K562 (cell line): ENCODE results near the gene SALL3. TPM values are rescaled to one million over a fixed set of nuclear protein-coding genes. Genes with fewer than 3 reads are reported as not detected.
"Not testable (repeated sequence)": the region's sequence is repeated elsewhere in the genome, so short reads cannot be mapped to it uniquely, and the experiment has no call there.

Experiments
- ATAC-seq: fragments of 200-7000 bp; cut with Tn5 transposase; 3 replicates; pipeline ENCODE4 v1.9.1; 2020; ENCODE audit warnings: moderate library complexity
- BruUV-seq: library from RNA; stranded (reverse); fragments of 400-500 nt; replicated peaks from 2 replicates; lab custom pipeline; 2021; lab: Mats Ljungman, UMichigan
- CTCF ChIA-PET: fragments of 300-600 bp; formaldehyde crosslinking; extraction: SDS; loops from one replicate; lab custom pipeline; 2021; ENCODE audit warnings: low intra/inter-chr PET ratio; lab: Yijun Ruan, JAX
- POLR2A ChIA-PET: fragments of 300-600, 350-650 bp; sonication (Branson Sonifier 250); formaldehyde crosslinking; extraction: SDS; loops from one replicate; lab custom pipeline; 2021; ENCODE audit warnings: antibody characterized with exemption, inconsistent platforms; lab: Yijun Ruan, JAX
- DNase-seq, 4 experiments: peaks; one replicate each; pipeline versions ENCODE4 v3.0.0 to v3.0.0-alpha.2; 2011 to 2018; ENCODE audit warnings: low spot score in 3 of 4, mixed read lengths in 3 of 4; ENCODE audit errors: extremely low read depth in 1 of 4
- FAIRE-seq: peaks from 2 replicates; lab custom pipeline; 2011; peaks lifted over from hg19 to GRCh38; lab: Jason Lieb, UNC
- H2AFZ ChIP-seq: 2 replicates; pipeline ENCODE4 v1.6.0; 2011; ENCODE audit warnings: low read depth, low read length, control low read depth, inconsistent platforms
- H3K27ac ChIP-seq: fragments of 200-600 bp; 3 replicates; pipeline ENCODE4 v1.8.0; 2011; ENCODE audit warnings: low read depth, mild to moderate bottlenecking, control low read depth, inconsistent platforms, low read length, moderate library complexity, mixed read lengths; ENCODE audit errors: extremely low read depth
- H3K27me3 ChIP-seq, 2 experiments: fragments of 300-600 bp in 1 of 2; 2 replicates in 1 of 2; 3 replicates in 1 of 2; pipeline versions ENCODE4 v1.6.0 to v1.8.0; 2011; ENCODE audit warnings: inconsistent platforms in 2 of 2, low read length in 2 of 2, mild to moderate bottlenecking in 1 of 2, mixed read lengths in 1 of 2, moderate library complexity in 1 of 2; ENCODE audit not compliant: control insufficient read depth in 2 of 2, insufficient read depth in 2 of 2
- H3K36me3 ChIP-seq: fragments of 300-600 bp; 3 replicates; pipeline ENCODE4 v1.8.0; 2011; ENCODE audit warnings: mild to moderate bottlenecking, low read length, inconsistent platforms; ENCODE audit not compliant: control insufficient read depth, insufficient read depth
- H3K4me1 ChIP-seq, 2 experiments: fragments of 200-600 bp in 1 of 2; replicated peaks in 1 of 2; 2 replicates in 1 of 2; 3 replicates in 1 of 2; pipeline versions ENCODE4 v1.5.1 to v1.8.0; 2011; ENCODE audit warnings: inconsistent platforms in 2 of 2, low read length in 2 of 2, mild to moderate bottlenecking in 1 of 2, mixed read lengths in 1 of 2, moderate library complexity in 1 of 2; ENCODE audit not compliant: control insufficient read depth in 2 of 2, insufficient read depth in 2 of 2
- H3K4me2 ChIP-seq: 2 replicates; pipeline ENCODE4 v1.6.1; 2011; ENCODE audit warnings: low read length, control low read depth, inconsistent platforms, mixed read lengths; ENCODE audit not compliant: insufficient read depth
- H3K4me3 ChIP-seq: fragments of 200-600 bp; sonication (generic), shearing (Covaris generic); 2 replicates; pipeline ENCODE4 v1.5.1; 2016; ENCODE audit warnings: control low read depth, inconsistent platforms
- H3K79me2 ChIP-seq: fragments of 200-600 bp; 3 replicates; pipeline ENCODE4 v1.8.0; 2011; ENCODE audit warnings: low read length, inconsistent platforms; ENCODE audit not compliant: control insufficient read depth, insufficient read depth
- H3K9ac ChIP-seq, 2 experiments: 2 replicates each; pipeline versions ENCODE4 v1.6.0 to v1.6.1; 2011; ENCODE audit warnings: low read depth in 2 of 2, low read length in 2 of 2, control low read depth in 1 of 2, inconsistent platforms in 1 of 2, mild to moderate bottlenecking in 1 of 2, mixed read lengths in 1 of 2; ENCODE audit not compliant: insufficient read depth in 1 of 2
- H3K9me1 ChIP-seq: one replicate; pipeline ENCODE4 v1.6.0; 2011; ENCODE audit warnings: inconsistent platforms, mild to moderate bottlenecking, low read length, moderate library complexity; ENCODE audit not compliant: control insufficient read depth, insufficient read depth
- H3K9me3 ChIP-seq: replicated peaks from 2 replicates; pipeline ENCODE4 v1.5.1; 2011; ENCODE audit warnings: low read depth, low read length, inconsistent platforms; ENCODE audit not compliant: control insufficient read depth, insufficient read depth
- H4K20me1 ChIP-seq: replicated peaks from 2 replicates; pipeline ENCODE4 v1.6.1; 2011; ENCODE audit warnings: low read length, inconsistent platforms, mixed read lengths; ENCODE audit not compliant: control insufficient read depth, insufficient read depth
- HMG20B ChIP-seq: fragments of 250-450 bp; sonication (Bioruptor Pico); IDR thresholded peaks from 2 replicates; pipeline ENCODE4 v1.5.0; 2021; ENCODE audit warnings: mild to moderate bottlenecking
- MEF2D ChIP-seq: conservative IDR thresholded peaks from 2 replicates; pipeline ENCODE4 v1.6.1; 2016; ENCODE audit warnings: low read depth, missing genetic modification characterization, missing compliant biosample characterization
- PHB ChIP-seq: fragments of 250-450 bp; sonication (Bioruptor Pico); IDR thresholded peaks from 2 replicates; pipeline ENCODE4 v1.5.0; 2021
- PTBP1 ChIP-seq: fragments of 200-400 bp; formaldehyde crosslinking; IDR thresholded peaks from 2 replicates; pipeline ENCODE4 v1.6.1; 2017; ENCODE audit warnings: low read depth, low read length
- PURB ChIP-seq: sonication (generic); formaldehyde crosslinking; IDR thresholded peaks from 2 replicates; pipeline ENCODE4 v1.9.0; 2021; ENCODE audit warnings: low read depth, mild to moderate bottlenecking, missing genetic modification reagents
- RAD21 ChIP-seq, 2 experiments: fragments of 250-450 bp in 1 of 2; fragments of 450-650 bp in 1 of 2; sonication (Bioruptor Pico) in 1 of 2; formaldehyde crosslinking in 1 of 2; IDR thresholded peaks in 1 of 2; conservative IDR thresholded peaks in 1 of 2; 2 replicates each; pipeline versions ENCODE4 v1.4.0 to v1.8.0; 2020 to 2022; ENCODE audit warnings: mild to moderate bottlenecking in 2 of 2, moderate library complexity in 1 of 2
- RAD51 ChIP-seq: fragments of 450-650 bp; IDR thresholded peaks from 2 replicates; pipeline ENCODE4 v1.7.1; 2016; ENCODE audit warnings: low read depth, mild to moderate bottlenecking, borderline replicate concordance
- UBTF ChIP-seq, 2 experiments: IDR thresholded peaks; 2 replicates each; pipeline ENCODE4 v1.6.1; 2012; ENCODE audit warnings: improper control_type of control experiment in 2 of 2, low read depth in 2 of 2, low read length in 2 of 2, borderline replicate concordance in 1 of 2
- ZNF174 ChIP-seq: fragments of 250-450 bp; sonication (Bioruptor Pico); IDR thresholded peaks from 2 replicates; pipeline ENCODE4 v1.4.0; 2020; ENCODE audit warnings: mild to moderate bottlenecking
- ZNF584 ChIP-seq: fragments of 200-800 bp; sonication (Bioruptor generic); IDR thresholded peaks from 2 replicates; pipeline ENCODE4 v1.6.1; 2016; ENCODE audit warnings: low read depth, mild to moderate bottlenecking, missing genetic modification characterization, missing compliant biosample characterization
- WGBS: fragments of 100-300 bp; shearing (Covaris generic); methylation state at CpG from one replicate; pipeline ENCODE4 v1.1.6; 2016; ENCODE audit warnings: low coverage, mixed read lengths; ENCODE audit not compliant: insufficient coverage; ENCODE audit errors: missing lambda C conversion rate; 5-methylcytosine and 5-hydroxymethylcytosine counted together
- in situ Hi-C: fragments of 300-500 bp; cut with MboI; formaldehyde crosslinking; loops from 4 replicates; pipeline ENCODE4 v1.15.0; 2018; ENCODE audit warnings: inconsistent platforms, mixed read lengths
- intact Hi-C: fragments of 100-400 bp; cut with micrococcal nuclease; formaldehyde crosslinking; loops from 2 replicates; pipeline ENCODE4 v1.14.2; 2022
- polyA plus RNA-seq, 8 experiments: library from polyadenylated mRNA; depleted of rRNA in 4 of 8; stranded (reverse) in 5 of 8; unstranded in 3 of 8; fragments of >200 nt; fragmentation: Nextera tagmentation in 2 of 8; fragmentation: Illumina TruSeq in 1 of 8; extraction: Ambion mirVana in 2 of 8; extraction: Trizol in 1 of 8; gene quantifications; 2 replicates each; pipeline versions ENCODE4 v1.2.1 to v1.2.3, GENCODE V29; 2011 to 2014; ENCODE audit warnings: inconsistent platforms in 1 of 8, missing spikeins in 1 of 8
- total RNA-seq, 7 experiments: library from RNA; depleted of rRNA in 6 of 7; stranded (reverse); fragments of >200 nt in 6 of 7; fragmentation: Illumina TruSeq in 2 of 7; extraction: Trizol in 2 of 7; gene quantifications; 2 replicates each; pipeline versions ENCODE4 v1.2.1 to v1.2.3, GENCODE V29; 2011 to 2021; ENCODE audit warnings: low replicate concordance in 1 of 7
- TF ChIP-seq, protein P1 (sequence below): sonication (generic); formaldehyde crosslinking; IDR thresholded peaks from 2 replicates; pipeline ENCODE4 v1.8.1; 2022; ENCODE audit warnings: missing genetic modification reagents

SALL3 gene
- total and polyA plus RNA-seq, 9 of the 15 experiments (the other 6 are each of a cell fraction or from before 2014, with no cell fraction given) = not detected

DNA sequence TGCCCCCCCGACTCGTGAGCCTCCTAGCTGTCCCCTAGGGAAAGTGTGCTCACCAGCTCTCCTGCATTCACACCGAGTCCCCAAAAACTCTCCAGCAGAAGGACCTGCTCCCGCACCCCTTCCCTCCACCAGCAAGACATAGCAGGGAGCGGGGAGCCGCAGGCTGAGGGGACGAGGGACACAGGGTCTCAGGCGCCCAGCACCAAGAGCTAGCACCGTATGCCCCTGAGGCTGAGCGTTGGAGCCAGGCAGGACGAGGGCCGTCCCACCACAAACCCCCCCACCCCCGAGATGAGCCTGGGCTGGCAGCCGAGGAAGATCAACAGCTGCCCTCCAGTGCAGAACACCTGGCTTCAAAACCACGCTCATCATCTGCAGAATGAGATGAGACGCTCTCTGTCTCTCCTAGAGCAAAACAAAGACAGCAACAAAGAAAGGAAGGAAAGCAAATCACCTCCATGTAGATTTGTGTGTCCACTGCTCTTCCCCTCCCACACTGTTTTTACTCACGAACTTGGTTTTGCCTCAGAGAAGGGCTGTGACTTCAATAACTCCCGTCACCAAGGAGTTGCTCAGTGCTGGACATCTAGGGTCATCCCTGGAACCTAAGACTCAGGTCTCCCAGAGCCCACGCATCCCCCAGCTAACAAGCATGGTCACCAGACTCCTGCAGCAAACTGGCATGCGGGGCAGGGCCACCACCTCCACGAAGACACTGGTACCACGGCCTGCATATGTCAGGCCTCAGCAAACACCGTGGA, 39.7 kb upstream of the SALL3 start (continued):
- no peak for TF ChIP-seq RAD51
- no peak for TF ChIP-seq PURB (CRISPR knock-in tag)
- TF ChIP-seq RAD21 (CRISPR knock-in tag; conservative IDR thresholded peaks at IDR 0.05 in 1 of 2, IDR thresholded peaks at IDR 0.05 in 1 of 2) = no peak
- TF ChIP-seq, protein P1, sequence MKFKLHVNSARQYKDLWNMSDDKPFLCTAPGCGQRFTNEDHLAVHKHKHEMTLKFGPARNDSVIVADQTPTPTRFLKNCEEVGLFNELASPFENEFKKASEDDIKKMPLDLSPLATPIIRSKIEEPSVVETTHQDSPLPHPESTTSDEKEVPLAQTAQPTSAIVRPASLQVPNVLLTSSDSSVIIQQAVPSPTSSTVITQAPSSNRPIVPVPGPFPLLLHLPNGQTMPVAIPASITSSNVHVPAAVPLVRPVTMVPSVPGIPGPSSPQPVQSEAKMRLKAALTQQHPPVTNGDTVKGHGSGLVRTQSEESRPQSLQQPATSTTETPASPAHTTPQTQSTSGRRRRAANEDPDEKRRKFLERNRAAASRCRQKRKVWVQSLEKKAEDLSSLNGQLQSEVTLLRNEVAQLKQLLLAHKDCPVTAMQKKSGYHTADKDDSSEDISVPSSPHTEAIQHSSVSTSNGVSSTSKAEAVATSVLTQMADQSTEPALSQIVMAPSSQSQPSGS (CRISPR knock-in tag) = no peak
- no peak for TF ChIP-seq HMG20B (CRISPR knock-in tag)
- no peak for TF ChIP-seq PHB (CRISPR knock-in tag)
- no peak for TF ChIP-seq UBTF (IDR thresholded peaks at IDR 0.05; ENCODE audit: borderline replicate concordance in 1 of 2, low read depth in 2 of 2, low read length in 2 of 2)
- TF ChIP-seq PTBP1 = no peak
- TF ChIP-seq MEF2D (tag) = no peak
- TF ChIP-seq ZNF174 (CRISPR knock-in tag) = no peak
- no peak for TF ChIP-seq ZNF584 (CRISPR knock-in tag)

DNA sequence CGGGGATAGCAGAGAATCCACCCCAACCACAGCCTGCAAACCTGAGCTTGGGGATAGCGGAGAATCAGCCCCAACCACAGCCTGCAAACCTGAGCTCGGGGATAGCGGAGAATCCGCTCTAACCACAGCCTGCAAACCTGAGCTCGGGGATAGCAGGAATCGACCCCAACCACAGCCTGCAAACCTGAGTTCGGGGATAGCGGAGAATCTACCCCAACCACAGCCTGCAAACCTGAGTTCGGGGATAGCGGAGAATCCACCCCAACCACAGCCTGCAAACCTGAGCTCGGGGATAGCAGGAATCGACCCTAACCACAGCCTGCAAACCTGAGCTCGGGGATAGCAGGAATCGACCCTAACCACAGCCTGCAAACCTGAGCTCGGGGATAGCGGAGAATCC, 37.4 kb upstream of the SALL3 start:
- H3K79me2 ChIP-seq, H3K36me3 ChIP-seq, H3K4me1 ChIP-seq, CTCF ChIA-PET, DNase-seq, H2AFZ ChIP-seq, H3K4me3 ChIP-seq, intact Hi-C loops, H3K9me3 ChIP-seq, in situ Hi-C loops, H4K20me1 ChIP-seq, H3K4me2 ChIP-seq, FAIRE-seq, ATAC-seq, H3K9ac ChIP-seq, H3K9me1 ChIP-seq, H3K27ac ChIP-seq, BruUV-seq: not testable (repeated sequence)
- POLR2A ChIA-PET = interaction anchor here (0.6 kb wide), 1 partner anchor 14 kb away, joined by 3 read pairs; no protein-coding TSS in a partner anchor
- H3K27me3 ChIP-seq = peaks cover 3 to 22% of the 10 kb centered on the region in 2 experiments; a peak in 3 of 5 replicates
- WGBS = 0% methylated on average over 10 of the region's 17 CpGs
